Measurements from ENCODE around the gene POU2AF2.

DNA sequence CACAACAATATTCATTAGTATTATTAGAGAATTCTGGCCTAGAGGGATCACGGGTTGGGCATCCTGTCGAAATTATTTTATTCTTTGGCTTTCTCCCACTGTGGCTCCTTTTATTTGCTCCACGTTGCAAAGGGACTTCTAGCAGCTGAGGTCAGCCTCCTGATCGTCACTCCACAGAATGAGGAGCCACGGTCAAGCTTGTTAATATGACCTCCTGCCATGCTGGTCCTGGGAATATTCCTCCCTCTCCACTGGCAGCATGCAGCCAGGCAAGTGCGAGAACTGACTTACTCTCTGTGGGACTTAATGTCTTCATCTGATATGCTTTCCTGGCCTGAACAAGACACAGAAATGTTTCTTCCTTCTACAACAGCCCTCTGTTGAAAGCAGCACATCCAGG lies 73.8 kb downstream of the POU2AF2 start:
- TF ChIP-seq, protein P1, sequence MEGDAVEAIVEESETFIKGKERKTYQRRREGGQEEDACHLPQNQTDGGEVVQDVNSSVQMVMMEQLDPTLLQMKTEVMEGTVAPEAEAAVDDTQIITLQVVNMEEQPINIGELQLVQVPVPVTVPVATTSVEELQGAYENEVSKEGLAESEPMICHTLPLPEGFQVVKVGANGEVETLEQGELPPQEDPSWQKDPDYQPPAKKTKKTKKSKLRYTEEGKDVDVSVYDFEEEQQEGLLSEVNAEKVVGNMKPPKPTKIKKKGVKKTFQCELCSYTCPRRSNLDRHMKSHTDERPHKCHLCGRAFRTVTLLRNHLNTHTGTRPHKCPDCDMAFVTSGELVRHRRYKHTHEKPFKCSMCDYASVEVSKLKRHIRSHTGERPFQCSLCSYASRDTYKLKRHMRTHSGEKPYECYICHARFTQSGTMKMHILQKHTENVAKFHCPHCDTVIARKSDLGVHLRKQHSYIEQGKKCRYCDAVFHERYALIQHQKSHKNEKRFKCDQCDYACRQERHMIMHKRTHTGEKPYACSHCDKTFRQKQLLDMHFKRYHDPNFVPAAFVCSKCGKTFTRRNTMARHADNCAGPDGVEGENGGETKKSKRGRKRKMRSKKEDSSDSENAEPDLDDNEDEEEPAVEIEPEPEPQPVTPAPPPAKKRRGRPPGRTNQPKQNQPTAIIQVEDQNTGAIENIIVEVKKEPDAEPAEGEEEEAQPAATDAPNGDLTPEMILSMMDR (IDR thresholded peaks at IDR 0.05; ENCODE audit: low read depth, low read length, poor library complexity, severe bottlenecking): no peak
- TF ChIP-seq EZH2phosphoT487 (IDR thresholded peaks at IDR 0.05; ENCODE audit: borderline replicate concordance, low read length): no peak
